K562 (cell line): ENCODE measurements around the gene GNAQ. TPM values are rescaled to one million over a fixed set of nuclear protein-coding genes. Genes with fewer than 3 reads are reported as not detected.

Source experiments
- ATAC-seq: fragments of 200-7000 bp; cut with Tn5 transposase; 3 replicates; pipeline ENCODE4 v1.9.1; 2020; ENCODE audit warnings: moderate library complexity
- BruUV-seq: library from RNA; stranded (reverse); fragments of 400-500 nt; replicated peaks from 2 replicates; lab custom pipeline; 2021; lab: Mats Ljungman, UMichigan
- CTCF ChIA-PET: fragments of 300-600 bp; formaldehyde crosslinking; extraction: SDS; loops from one replicate; lab custom pipeline; 2021; ENCODE audit warnings: low intra/inter-chr PET ratio; lab: Yijun Ruan, JAX
- POLR2A ChIA-PET: fragments of 300-600, 350-650 bp; sonication (Branson Sonifier 250); formaldehyde crosslinking; extraction: SDS; loops from one replicate; lab custom pipeline; 2021; ENCODE audit warnings: antibody characterized with exemption, inconsistent platforms; lab: Yijun Ruan, JAX
- DNase-seq, 4 experiments: peaks; one replicate each; pipeline versions ENCODE4 v3.0.0 to v3.0.0-alpha.2; 2011 to 2018; ENCODE audit warnings: low spot score in 3 of 4, mixed read lengths in 3 of 4; ENCODE audit errors: extremely low read depth in 1 of 4
- FAIRE-seq: peaks from 2 replicates; lab custom pipeline; 2011; peaks lifted over from hg19 to GRCh38; lab: Jason Lieb, UNC
- H2AFZ ChIP-seq: 2 replicates; pipeline ENCODE4 v1.6.0; 2011; ENCODE audit warnings: low read depth, low read length, control low read depth, inconsistent platforms
- H3K27ac ChIP-seq: fragments of 200-600 bp; 3 replicates; pipeline ENCODE4 v1.8.0; 2011; ENCODE audit warnings: low read depth, mild to moderate bottlenecking, control low read depth, inconsistent platforms, low read length, moderate library complexity, mixed read lengths; ENCODE audit errors: extremely low read depth
- H3K27me3 ChIP-seq, 2 experiments: fragments of 300-600 bp in 1 of 2; 2 replicates in 1 of 2; 3 replicates in 1 of 2; pipeline versions ENCODE4 v1.6.0 to v1.8.0; 2011; ENCODE audit warnings: inconsistent platforms in 2 of 2, low read length in 2 of 2, mild to moderate bottlenecking in 1 of 2, mixed read lengths in 1 of 2, moderate library complexity in 1 of 2; ENCODE audit not compliant: control insufficient read depth in 2 of 2, insufficient read depth in 2 of 2
- H3K36me3 ChIP-seq: fragments of 300-600 bp; 3 replicates; pipeline ENCODE4 v1.8.0; 2011; ENCODE audit warnings: mild to moderate bottlenecking, low read length, inconsistent platforms; ENCODE audit not compliant: control insufficient read depth, insufficient read depth
- H3K4me1 ChIP-seq, 2 experiments: fragments of 200-600 bp in 1 of 2; replicated peaks in 1 of 2; 2 replicates in 1 of 2; 3 replicates in 1 of 2; pipeline versions ENCODE4 v1.5.1 to v1.8.0; 2011; ENCODE audit warnings: inconsistent platforms in 2 of 2, low read length in 2 of 2, mild to moderate bottlenecking in 1 of 2, mixed read lengths in 1 of 2, moderate library complexity in 1 of 2; ENCODE audit not compliant: control insufficient read depth in 2 of 2, insufficient read depth in 2 of 2
- H3K4me2 ChIP-seq: 2 replicates; pipeline ENCODE4 v1.6.1; 2011; ENCODE audit warnings: low read length, control low read depth, inconsistent platforms, mixed read lengths; ENCODE audit not compliant: insufficient read depth
- H3K4me3 ChIP-seq: fragments of 200-600 bp; sonication (generic), shearing (Covaris generic); 2 replicates; pipeline ENCODE4 v1.5.1; 2016; ENCODE audit warnings: control low read depth, inconsistent platforms
- H3K79me2 ChIP-seq: fragments of 200-600 bp; 3 replicates; pipeline ENCODE4 v1.8.0; 2011; ENCODE audit warnings: low read length, inconsistent platforms; ENCODE audit not compliant: control insufficient read depth, insufficient read depth
- H3K9ac ChIP-seq, 2 experiments: 2 replicates each; pipeline versions ENCODE4 v1.6.0 to v1.6.1; 2011; ENCODE audit warnings: low read depth in 2 of 2, low read length in 2 of 2, control low read depth in 1 of 2, inconsistent platforms in 1 of 2, mild to moderate bottlenecking in 1 of 2, mixed read lengths in 1 of 2; ENCODE audit not compliant: insufficient read depth in 1 of 2
- H3K9me1 ChIP-seq: one replicate; pipeline ENCODE4 v1.6.0; 2011; ENCODE audit warnings: inconsistent platforms, mild to moderate bottlenecking, low read length, moderate library complexity; ENCODE audit not compliant: control insufficient read depth, insufficient read depth
- H3K9me3 ChIP-seq: replicated peaks from 2 replicates; pipeline ENCODE4 v1.5.1; 2011; ENCODE audit warnings: low read depth, low read length, inconsistent platforms; ENCODE audit not compliant: control insufficient read depth, insufficient read depth
- H4K20me1 ChIP-seq: replicated peaks from 2 replicates; pipeline ENCODE4 v1.6.1; 2011; ENCODE audit warnings: low read length, inconsistent platforms, mixed read lengths; ENCODE audit not compliant: control insufficient read depth, insufficient read depth
- ELF2 ChIP-seq: fragments of 250-450 bp; sonication (Bioruptor Pico); IDR thresholded peaks from 2 replicates; pipeline ENCODE4 v1.5.0; 2021; ENCODE audit warnings: mild to moderate bottlenecking
- FOS ChIP-seq: IDR thresholded peaks from 3 replicates; pipeline ENCODE4 v1.6.1; 2011; ENCODE audit not compliant: insufficient read length; ENCODE audit errors: extremely low read depth
- FOXP1 ChIP-seq: sonication (generic); formaldehyde crosslinking; IDR thresholded peaks from 2 replicates; pipeline ENCODE4 v1.8.0; 2022; ENCODE audit warnings: mild to moderate bottlenecking, missing genetic modification reagents
- GATAD2B ChIP-seq: fragments of 450-650 bp; IDR thresholded peaks from 2 replicates; pipeline ENCODE4 v1.6.1; 2017; ENCODE audit warnings: mild to moderate bottlenecking, borderline replicate concordance
- NEUROD1 ChIP-seq: fragments of 150-350 bp; IDR thresholded peaks from 2 replicates; pipeline ENCODE4 v1.6.1; 2014; ENCODE audit warnings: borderline replicate concordance, low read length, low read depth; ENCODE audit not compliant: partially characterized antibody
- SMARCA4 ChIP-seq: fragments of 450-650 bp; IDR thresholded peaks from 2 replicates; pipeline ENCODE4 v1.6.1; 2016
- SPI1 ChIP-seq: IDR thresholded peaks from 2 replicates; pipeline ENCODE4 v1.6.1; 2011; ENCODE audit warnings: low read depth, low read length, control low read depth, borderline replicate concordance
- U2AF2 ChIP-seq: fragments of 200-400 bp; formaldehyde crosslinking; optimal IDR thresholded peaks from 2 replicates; pipeline ENCODE3; 2017; ENCODE audit warnings: low read depth, mild to moderate bottlenecking, low read length
- ZNF354B ChIP-seq: fragments of 250-450 bp; sonication (Bioruptor Pico); IDR thresholded peaks from 2 replicates; pipeline ENCODE4 v1.4.0; 2020
- ZNF785 ChIP-seq: fragments of 250-450 bp; sonication (Bioruptor Pico); IDR thresholded peaks from 2 replicates; pipeline ENCODE4 v1.4.0; 2020; ENCODE audit warnings: mild to moderate bottlenecking
- WGBS: fragments of 100-300 bp; shearing (Covaris generic); methylation state at CpG from one replicate; pipeline ENCODE4 v1.1.6; 2016; ENCODE audit warnings: low coverage, mixed read lengths; ENCODE audit not compliant: insufficient coverage; ENCODE audit errors: missing lambda C conversion rate; 5-methylcytosine and 5-hydroxymethylcytosine counted together
- in situ Hi-C: fragments of 300-500 bp; cut with MboI; formaldehyde crosslinking; loops from 4 replicates; pipeline ENCODE4 v1.15.0; 2018; ENCODE audit warnings: inconsistent platforms, mixed read lengths
- intact Hi-C: fragments of 100-400 bp; cut with micrococcal nuclease; formaldehyde crosslinking; loops from 2 replicates; pipeline ENCODE4 v1.14.2; 2022
- polyA plus RNA-seq, 8 experiments: library from polyadenylated mRNA; depleted of rRNA in 4 of 8; stranded (reverse) in 5 of 8; unstranded in 3 of 8; fragments of >200 nt; fragmentation: Nextera tagmentation in 2 of 8; fragmentation: Illumina TruSeq in 1 of 8; extraction: Ambion mirVana in 2 of 8; extraction: Trizol in 1 of 8; gene quantifications; 2 replicates each; pipeline versions ENCODE4 v1.2.1 to v1.2.3, GENCODE V29; 2011 to 2014; ENCODE audit warnings: inconsistent platforms in 1 of 8, missing spikeins in 1 of 8
- total RNA-seq, 7 experiments: library from RNA; depleted of rRNA in 6 of 7; stranded (reverse); fragments of >200 nt in 6 of 7; fragmentation: Illumina TruSeq in 2 of 7; extraction: Trizol in 2 of 7; gene quantifications; 2 replicates each; pipeline versions ENCODE4 v1.2.1 to v1.2.3, GENCODE V29; 2011 to 2021; ENCODE audit warnings: low replicate concordance in 1 of 7
- TF ChIP-seq, protein P1 (sequence below): fragments of 450-650 bp; IDR thresholded peaks from 2 replicates; pipeline ENCODE4 v1.7.0; 2016; ENCODE audit warnings: borderline replicate concordance
- TF ChIP-seq, protein P2 (sequence below): fragments of 250-450 bp; sonication (Bioruptor Pico); IDR thresholded peaks from 2 replicates; pipeline ENCODE4 v1.4.0; 2020
- TF ChIP-seq, protein P3 (sequence below): fragments of 450-650 bp; IDR thresholded peaks from 2 replicates; pipeline ENCODE4 v1.6.1; 2017; ENCODE audit warnings: antibody characterized with exemption, mild to moderate bottlenecking

GNAQ gene
- total and polyA plus RNA-seq, 9 of the 15 experiments (the other 6 are each of a cell fraction or from before 2014, with no cell fraction given) = 4.8 to 27.9 (median 17.5) TPM

DNA sequence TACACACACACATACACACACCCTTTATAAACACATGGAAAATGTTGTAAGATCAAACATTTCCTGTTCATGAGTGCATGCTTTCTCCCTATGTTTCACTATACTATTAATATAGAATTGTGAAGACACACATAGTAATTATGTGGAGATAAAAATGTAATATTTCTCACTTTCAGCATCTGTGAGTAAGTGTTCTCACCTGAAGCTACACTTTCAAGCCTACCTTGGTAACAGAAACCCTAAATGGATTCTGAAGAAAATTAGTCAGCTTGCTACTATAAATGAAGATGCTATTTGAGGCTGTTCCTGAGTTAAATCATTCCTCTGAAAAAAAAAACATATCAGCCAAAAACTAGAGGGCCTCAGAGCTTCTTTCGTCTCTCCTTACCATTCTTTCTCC is 302.4 kb downstream of the GNAQ start:
- POLR2A ChIA-PET = no interaction called here
- Histone ChIP-seq H3K4me2 (no peak overlapping the region), H2AFZ (no peak overlapping the region)
- TF ChIP-seq GATAD2B (no peak), ZNF785 (CRISPR knock-in tag) (no peak), ZNF354B (CRISPR knock-in tag) (no peak), FOXP1 (CRISPR knock-in tag) (no peak), SMARCA4 (no peak), NEUROD1 (no peak), SPI1 (no peak), U2AF2 (no peak), FOS (no peak), ELF2 (CRISPR knock-in tag) (no peak)
- TF ChIP-seq, protein P1, sequence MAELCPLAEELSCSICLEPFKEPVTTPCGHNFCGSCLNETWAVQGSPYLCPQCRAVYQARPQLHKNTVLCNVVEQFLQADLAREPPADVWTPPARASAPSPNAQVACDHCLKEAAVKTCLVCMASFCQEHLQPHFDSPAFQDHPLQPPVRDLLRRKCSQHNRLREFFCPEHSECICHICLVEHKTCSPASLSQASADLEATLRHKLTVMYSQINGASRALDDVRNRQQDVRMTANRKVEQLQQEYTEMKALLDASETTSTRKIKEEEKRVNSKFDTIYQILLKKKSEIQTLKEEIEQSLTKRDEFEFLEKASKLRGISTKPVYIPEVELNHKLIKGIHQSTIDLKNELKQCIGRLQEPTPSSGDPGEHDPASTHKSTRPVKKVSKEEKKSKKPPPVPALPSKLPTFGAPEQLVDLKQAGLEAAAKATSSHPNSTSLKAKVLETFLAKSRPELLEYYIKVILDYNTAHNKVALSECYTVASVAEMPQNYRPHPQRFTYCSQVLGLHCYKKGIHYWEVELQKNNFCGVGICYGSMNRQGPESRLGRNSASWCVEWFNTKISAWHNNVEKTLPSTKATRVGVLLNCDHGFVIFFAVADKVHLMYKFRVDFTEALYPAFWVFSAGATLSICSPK = no peak
- TF ChIP-seq, protein P2, sequence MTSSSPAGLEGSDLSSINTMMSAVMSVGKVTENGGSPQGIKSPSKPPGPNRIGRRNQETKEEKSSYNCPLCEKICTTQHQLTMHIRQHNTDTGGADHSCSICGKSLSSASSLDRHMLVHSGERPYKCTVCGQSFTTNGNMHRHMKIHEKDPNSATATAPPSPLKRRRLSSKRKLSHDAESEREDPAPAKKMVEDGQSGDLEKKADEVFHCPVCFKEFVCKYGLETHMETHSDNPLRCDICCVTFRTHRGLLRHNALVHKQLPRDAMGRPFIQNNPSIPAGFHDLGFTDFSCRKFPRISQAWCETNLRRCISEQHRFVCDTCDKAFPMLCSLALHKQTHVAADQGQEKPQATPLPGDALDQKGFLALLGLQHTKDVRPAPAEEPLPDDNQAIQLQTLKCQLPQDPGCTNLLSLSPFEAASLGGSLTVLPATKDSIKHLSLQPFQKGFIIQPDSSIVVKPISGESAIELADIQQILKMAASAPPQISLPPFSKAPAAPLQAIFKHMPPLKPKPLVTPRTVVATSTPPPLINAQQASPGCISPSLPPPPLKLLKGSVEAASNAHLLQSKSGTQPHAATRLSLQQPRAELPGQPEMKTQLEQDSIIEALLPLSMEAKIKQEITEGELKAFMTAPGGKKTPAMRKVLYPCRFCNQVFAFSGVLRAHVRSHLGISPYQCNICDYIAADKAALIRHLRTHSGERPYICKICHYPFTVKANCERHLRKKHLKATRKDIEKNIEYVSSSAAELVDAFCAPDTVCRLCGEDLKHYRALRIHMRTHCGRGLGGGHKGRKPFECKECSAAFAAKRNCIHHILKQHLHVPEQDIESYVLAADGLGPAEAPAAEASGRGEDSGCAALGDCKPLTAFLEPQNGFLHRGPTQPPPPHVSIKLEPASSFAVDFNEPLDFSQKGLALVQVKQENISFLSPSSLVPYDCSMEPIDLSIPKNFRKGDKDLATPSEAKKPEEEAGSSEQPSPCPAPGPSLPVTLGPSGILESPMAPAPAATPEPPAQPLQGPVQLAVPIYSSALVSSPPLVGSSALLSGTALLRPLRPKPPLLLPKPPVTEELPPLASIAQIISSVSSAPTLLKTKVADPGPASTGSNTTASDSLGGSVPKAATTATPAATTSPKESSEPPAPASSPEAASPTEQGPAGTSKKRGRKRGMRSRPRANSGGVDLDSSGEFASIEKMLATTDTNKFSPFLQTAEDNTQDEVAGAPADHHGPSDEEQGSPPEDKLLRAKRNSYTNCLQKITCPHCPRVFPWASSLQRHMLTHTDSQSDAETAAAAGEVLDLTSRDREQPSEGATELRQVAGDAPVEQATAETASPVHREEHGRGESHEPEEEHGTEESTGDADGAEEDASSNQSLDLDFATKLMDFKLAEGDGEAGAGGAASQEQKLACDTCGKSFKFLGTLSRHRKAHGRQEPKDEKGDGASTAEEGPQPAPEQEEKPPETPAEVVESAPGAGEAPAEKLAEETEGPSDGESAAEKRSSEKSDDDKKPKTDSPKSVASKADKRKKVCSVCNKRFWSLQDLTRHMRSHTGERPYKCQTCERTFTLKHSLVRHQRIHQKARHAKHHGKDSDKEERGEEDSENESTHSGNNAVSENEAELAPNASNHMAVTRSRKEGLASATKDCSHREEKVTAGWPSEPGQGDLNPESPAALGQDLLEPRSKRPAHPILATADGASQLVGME (CRISPR knock-in tag) = no peak
- TF ChIP-seq, protein P3, sequence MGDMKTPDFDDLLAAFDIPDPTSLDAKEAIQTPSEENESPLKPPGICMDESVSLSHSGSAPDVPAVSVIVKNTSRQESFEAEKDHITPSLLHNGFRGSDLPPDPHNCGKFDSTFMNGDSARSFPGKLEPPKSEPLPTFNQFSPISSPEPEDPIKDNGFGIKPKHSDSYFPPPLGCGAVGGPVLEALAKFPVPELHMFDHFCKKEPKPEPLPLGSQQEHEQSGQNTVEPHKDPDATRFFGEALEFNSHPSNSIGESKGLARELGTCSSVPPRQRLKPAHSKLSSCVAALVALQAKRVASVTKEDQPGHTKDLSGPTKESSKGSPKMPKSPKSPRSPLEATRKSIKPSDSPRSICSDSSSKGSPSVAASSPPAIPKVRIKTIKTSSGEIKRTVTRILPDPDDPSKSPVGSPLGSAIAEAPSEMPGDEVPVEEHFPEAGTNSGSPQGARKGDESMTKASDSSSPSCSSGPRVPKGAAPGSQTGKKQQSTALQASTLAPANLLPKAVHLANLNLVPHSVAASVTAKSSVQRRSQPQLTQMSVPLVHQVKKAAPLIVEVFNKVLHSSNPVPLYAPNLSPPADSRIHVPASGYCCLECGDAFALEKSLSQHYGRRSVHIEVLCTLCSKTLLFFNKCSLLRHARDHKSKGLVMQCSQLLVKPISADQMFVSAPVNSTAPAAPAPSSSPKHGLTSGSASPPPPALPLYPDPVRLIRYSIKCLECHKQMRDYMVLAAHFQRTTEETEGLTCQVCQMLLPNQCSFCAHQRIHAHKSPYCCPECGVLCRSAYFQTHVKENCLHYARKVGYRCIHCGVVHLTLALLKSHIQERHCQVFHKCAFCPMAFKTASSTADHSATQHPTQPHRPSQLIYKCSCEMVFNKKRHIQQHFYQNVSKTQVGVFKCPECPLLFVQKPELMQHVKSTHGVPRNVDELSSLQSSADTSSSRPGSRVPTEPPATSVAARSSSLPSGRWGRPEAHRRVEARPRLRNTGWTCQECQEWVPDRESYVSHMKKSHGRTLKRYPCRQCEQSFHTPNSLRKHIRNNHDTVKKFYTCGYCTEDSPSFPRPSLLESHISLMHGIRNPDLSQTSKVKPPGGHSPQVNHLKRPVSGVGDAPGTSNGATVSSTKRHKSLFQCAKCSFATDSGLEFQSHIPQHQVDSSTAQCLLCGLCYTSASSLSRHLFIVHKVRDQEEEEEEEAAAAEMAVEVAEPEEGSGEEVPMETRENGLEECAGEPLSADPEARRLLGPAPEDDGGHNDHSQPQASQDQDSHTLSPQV = no peak

More for the DNA sequence above, 302.4 kb downstream of the GNAQ start:
- H3K79me2 ChIP-seq = no peaks in the 10 kb centered on the region
- DNase-seq (no peak), FAIRE-seq (no peak), ATAC-seq (no peak)
- no peaks in the 10 kb centered on the region for H3K9me1 ChIP-seq
- no peak overlapping the region for H3K4me3 ChIP-seq
- intact Hi-C loops = no loop called here
- H3K36me3 ChIP-seq = peaks cover 26% of the 10 kb centered on the region; the same call in 2 of the 3 replicates
- H3K9ac ChIP-seq = no peak overlapping the region
- in situ Hi-C loops = no loop called here
- BruUV-seq = no TSS peak
- H3K4me1 ChIP-seq = no peaks in the 10 kb centered on the region
- no peaks in the 10 kb centered on the region for H3K27me3 ChIP-seq
- H3K27ac ChIP-seq = no peak overlapping the region
- H3K9me3 ChIP-seq = no peaks in the 10 kb centered on the region
- WGBS = no CpG with 5 or more reads among the region's 1 CpG
- CTCF ChIA-PET = no interaction called here
- H4K20me1 ChIP-seq = no peaks in the 10 kb centered on the region
